ENCODE data around the gene PARM1.

Gene PARM1, protein sequence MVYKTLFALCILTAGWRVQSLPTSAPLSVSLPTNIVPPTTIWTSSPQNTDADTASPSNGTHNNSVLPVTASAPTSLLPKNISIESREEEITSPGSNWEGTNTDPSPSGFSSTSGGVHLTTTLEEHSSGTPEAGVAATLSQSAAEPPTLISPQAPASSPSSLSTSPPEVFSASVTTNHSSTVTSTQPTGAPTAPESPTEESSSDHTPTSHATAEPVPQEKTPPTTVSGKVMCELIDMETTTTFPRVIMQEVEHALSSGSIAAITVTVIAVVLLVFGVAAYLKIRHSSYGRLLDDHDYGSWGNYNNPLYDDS

DNA sequence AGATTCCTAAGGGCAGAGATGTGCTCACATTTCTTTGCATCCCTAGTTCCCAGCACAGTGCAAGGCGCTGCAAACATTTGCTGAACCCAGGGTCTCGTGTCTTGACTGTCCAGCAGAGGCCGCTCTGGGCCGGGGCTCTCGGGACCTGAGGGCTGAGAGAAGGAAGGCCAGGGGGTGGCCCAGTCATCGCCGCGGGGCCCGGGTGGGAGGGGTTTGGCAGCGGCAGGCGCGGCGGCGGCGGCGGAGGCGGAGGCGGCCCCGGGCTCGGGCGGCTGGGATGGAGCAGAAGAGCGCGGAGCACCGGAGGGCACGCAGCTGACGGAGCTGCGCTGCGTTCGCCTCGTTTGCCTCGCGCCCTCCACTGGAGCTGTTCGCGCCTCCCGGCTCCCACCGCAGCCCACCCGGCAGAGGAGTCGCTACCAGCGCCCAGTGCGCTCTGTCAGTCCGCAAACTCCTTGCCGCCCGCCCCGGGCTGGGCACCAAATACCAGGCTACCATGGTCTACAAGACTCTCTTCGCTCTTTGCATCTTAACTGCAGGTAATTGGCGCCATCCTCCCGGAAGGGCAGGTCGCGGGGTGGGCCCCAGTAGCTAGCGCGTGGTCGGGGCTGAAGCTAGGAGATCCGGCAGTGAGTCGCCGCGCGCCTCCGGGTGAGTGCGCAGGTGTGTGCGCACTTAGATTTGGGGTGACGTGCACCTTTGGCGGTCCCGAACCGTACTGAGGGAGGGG, at the start of gene PARM1:
Gene PARM1, plus strand, starts transcription at position 285 of the 730 bp plus-strand sequence. Its CDS starts 212 bp downstream, at position 497.
- DNase-seq (ENCODE audit: low read depth in 2 of 2): peak; percentile 15 to 25

DNA sequence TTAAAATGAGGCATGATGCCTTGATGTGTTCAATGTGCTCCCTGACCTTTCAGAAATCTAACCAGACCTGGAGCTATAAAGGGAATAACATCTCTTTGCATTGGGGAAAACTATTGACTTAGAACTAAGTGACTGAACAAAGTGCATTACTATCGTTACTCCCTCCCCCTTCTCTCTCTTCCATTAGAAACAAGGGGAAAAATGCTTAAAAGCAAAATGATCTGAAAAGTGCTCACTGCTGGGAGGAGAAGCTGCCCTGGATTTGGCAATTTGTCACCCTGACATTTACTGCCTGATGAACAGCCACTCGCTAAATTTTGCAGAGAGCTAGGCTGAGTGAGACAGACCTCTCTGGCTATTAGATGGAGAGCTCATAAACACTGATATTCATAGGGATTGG, 48.6 kb upstream of the PARM1 start:
- DNase-seq (ENCODE audit: low read depth in 2 of 2): no peak

DNA sequence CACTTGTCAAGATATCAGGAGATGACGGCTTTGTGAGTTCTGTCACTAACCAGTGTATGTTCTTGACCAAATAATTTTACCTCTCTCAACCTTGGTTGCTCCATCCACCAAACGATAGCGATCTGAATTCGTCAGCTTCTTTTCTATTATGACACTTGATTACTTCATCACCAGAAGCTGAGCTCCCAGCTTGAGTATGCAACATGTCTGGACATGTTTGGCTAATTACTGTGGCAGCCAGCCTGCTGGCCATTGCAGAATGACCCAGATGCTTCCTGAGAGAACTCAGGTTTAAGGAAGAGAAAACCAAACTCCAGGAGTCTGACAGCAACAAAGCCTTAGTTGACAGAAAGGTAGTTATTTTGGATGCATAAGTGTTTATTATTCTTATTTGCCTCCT, 46.4 kb upstream of the PARM1 start:
- no peak for DNase-seq (ENCODE audit: low read depth in 2 of 2)

DNA sequence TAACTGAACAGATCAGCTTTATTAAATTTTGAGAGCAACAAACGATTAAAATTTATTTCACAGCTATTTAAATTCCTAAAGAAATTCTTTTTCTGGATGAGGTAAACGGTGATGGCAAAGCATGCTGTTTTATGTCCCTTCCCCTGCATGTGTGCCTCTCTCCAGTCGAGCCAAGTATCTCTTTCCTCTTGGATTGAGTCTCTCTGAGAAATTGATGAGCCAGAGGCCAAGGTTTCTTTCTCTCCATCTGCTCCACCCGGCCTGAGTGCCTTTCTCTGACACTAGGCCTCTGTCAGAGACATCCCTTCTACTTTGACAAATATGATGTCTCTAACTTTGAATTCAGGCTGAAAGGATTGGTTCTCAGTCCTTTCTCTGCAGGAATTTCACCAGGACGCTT, 42.6 kb upstream of the PARM1 start:
- DNase-seq (ENCODE audit: low read depth in 2 of 2): no peak

DNA sequence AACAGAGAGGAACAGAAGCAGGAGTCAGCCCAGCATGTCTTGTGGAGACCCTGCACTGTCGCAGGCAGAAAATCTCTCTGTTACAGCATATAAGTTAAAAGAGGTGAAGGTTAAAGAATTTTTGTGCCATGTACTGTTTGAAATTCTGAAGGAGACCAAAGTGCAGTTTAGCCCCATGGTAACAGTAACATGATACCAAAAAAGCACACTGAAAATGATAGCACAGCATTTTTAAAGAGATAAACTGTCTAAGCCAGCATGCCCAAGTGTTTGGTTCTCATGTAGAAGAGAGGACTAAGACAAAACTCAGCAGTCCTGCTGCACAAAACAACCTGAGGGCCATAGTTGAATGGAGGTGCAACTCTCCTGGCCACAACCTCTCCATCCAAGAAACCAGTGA, 41.9 kb upstream of the PARM1 start:
- DNase-seq (ENCODE audit: low read depth in 2 of 2): no peak

DNA sequence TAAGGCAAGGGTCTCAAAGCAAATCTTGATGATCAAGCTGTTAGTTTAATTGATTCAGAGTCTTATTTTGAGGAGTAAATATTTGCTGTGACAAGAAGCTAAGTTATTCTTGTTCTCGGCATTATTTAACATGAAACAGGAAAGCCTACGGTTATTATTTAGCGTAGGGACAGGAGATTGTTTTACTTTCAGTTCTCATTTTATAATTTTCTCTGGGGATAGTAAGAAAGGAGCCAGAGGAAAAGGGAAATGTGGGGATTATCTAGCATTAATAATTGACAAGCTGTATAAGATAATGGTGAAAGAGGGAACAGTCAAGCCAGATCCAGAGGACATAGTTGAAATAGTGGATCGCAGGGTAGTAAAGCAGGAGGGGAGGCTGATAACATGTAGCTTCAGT, 39.7 kb upstream of the PARM1 start:
- no peak for DNase-seq (ENCODE audit: low read depth in 2 of 2)

DNA sequence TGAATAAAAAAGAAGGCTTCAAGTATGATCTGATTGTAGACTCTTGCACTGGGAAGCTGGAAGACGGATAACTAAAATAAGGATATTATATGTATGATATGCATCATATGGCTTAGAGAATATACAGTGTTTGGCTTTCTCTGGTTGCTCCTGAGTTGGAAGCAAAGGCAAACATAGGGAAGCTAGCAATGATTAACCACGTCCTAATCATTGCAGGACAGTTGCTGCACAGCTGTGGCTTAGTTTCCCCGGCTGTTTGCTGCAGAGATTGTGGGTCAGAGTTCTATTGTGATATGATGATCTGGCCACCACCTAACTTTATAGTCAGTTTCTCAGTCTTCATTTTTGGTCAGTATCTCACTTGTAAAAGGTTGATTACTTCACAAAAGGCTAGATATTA, 36.3 kb upstream of the PARM1 start:
- no peak for DNase-seq (ENCODE audit: low read depth in 2 of 2)

DNA sequence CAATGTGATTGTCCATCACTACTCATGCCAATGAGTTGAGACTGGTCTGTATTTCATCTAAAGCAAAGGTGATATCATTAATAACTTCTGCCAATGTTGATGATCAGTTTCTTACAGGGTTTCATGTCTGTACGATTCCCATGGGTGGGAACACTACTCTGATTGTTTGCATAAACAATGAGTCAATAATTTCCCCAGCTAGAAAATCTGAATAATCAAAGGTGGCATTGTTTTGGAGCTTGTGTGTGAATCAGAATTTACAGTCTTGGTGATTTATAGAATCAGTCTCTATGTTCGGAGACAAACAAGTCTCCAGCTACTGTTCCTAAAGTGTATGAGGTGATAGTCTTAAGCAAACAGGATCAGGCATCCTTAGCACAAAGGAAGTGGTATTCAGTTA, 35.5 kb upstream of the PARM1 start:
- DNase-seq (ENCODE audit: low read depth in 2 of 2): no peak

DNA sequence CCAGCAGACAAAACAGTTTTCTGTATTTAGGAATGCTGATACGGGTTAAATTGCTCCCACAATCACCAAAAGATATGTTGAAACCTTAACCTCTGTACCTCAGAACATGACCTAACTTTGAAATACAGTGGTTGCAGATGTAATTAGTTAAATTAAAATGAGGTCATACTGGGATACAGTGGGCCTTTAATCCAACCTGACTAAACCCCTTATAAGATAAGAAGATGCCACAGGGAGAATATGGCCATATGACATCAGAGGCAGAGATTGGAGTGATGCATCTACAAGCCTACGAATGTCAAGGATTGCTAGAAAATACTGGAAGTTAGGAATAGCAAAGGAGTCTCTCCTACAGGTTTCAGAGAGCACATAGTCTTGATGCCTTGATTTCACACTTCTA, 32.1 kb upstream of the PARM1 start:
- DNase-seq (ENCODE audit: low read depth in 2 of 2): no peak

DNA sequence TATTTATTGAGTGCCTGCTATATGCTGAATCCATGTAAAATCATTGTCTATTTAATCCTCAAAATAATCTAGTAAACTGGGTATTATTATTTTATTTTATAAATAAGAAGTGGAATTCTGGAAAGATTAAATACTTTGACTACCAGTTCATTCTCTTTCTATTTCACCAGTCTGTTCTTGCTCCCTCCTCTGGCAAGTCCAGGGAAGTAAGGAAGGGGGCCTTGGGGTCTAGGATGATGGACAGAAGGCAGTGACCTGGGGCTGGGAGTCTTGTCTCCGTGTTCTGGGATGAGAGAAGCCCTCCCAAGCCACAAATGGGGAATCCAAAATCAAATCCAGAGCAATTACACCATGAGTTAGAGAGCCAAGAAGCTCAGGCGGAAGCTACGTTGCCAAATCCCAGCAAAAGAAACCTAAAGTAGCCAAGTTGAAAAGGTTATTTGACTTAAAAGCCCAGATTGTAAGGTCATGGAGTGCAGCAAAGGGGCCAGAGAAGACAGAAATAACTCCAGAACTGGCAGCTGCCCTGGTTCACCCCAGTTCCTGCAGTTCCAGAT, 28.3 kb upstream of the PARM1 start:
- DNase-seq (ENCODE audit: low read depth in 2 of 2): no peak

DNA sequence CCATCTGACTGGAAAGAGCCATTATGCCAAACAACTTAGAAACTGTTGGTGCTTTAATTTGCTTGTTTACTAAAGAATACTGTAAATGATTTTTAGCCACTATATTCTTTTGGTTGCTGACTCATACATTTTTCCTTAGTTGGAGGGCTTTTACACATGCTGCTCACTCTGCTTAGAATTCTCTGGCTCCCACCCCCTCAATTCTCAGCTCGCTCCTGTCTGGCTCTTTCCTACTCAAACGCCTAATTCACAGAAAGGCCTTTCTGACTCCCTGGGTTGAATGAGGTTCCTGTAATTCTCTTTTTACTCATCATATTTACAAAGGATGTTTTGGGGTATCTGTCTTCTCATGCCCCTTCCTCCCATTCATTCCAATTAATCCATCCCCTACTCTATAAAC, 26.1 kb upstream of the PARM1 start:
- DNase-seq (ENCODE audit: low read depth in 2 of 2): no peak

DNA sequence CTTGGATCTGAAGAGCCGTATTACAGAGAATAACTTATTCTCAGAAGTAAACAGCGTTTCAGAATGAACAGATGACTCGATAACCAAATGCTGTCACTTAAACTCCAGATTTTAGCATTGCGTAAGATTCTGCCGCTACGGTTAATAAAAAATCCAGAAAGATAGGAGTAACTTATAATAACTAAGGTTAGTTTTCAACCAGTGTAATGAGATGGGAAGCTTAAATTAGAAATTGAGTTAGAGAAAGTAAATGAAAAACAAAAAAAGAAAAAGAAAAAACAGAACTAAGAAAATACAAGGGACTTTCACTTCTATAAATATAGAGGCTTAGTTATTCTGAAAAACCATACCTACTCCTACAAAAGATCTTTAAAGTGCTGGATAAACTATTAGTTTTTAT, 13.1 kb upstream of the PARM1 start:
- no peak for DNase-seq (ENCODE audit: low read depth in 2 of 2)

DNA sequence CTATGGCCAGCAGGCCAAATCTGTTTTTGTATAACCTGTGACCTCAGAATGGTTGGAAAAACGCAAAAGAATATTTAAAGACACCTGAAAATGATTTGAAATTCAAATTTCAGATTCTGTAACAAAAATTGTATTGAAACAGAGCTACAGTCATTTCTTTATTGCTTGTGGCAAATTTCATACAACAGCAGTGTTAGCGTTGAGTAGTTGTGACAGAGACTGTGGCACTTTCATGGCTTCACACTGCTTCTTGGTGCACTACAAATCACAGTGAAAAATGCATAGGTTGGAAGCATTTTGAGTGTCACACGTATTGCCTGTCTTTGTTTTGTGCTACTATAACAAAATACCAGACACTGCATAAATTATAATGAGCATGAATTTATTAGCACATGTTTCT, 12.2 kb upstream of the PARM1 start:
- DNase-seq (ENCODE audit: low read depth in 2 of 2): no peak

DNA sequence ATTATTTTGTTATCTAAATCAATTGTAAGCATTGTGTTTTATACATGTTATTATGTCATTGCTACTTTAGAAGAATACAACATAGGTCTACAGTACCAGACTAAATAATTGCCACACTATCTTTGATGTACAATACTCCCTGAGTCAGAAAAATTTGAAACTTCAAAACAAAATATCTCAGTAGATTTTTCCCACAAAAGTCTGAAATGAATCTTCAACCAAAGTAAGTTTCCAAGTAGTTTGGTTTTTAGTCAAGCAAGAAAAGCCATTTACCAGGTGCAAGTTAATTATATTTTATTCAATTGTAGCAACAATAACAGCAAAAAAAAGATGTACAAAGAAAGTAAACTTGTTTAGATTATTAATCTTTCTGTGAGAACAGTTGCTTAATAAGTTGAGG, 11.4 kb upstream of the PARM1 start:
- DNase-seq (ENCODE audit: low read depth in 2 of 2): no peak

DNA sequence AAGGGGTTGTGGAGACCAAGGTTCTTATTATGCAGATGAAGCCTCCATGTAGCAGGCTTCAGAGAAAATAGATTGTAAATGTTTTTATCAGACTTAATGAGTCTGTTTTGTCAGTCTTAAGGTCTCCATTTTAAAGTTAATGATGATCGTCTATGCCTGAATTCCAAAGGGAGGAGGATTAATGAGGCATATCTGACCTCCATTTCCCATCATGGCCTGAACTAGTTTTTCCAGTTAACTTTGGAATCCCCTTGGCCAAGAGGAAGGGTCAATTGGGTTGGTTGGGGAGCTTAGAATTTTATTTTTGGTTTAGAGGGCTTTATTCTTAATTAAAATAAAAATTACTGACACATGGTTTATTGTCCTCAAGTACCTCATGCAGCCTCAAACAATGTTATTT, 6.9 kb upstream of the PARM1 start:
- no peak for DNase-seq (ENCODE audit: low read depth in 2 of 2)

DNA sequence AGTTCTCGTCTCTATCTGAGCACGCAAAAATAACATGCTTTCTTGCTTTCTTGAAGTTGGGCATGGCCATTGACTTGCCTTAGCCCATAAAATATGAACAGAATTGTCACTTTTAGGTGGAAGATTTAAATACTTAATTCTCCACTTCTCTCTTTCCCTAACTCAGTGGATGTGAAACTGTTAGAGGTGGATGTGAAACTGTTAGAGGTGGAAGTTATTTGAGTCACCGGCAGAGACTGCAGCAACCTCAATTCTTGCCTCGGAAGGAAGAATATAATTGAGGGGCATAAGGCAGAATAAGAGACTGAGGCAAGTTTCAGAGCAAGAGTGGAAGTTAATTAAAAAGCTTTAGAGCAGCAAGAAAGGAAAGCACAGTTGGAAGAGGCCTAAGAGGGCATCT, 2.8 kb upstream of the PARM1 start:
- DNase-seq (ENCODE audit: low read depth in 2 of 2): no peak

DNA sequence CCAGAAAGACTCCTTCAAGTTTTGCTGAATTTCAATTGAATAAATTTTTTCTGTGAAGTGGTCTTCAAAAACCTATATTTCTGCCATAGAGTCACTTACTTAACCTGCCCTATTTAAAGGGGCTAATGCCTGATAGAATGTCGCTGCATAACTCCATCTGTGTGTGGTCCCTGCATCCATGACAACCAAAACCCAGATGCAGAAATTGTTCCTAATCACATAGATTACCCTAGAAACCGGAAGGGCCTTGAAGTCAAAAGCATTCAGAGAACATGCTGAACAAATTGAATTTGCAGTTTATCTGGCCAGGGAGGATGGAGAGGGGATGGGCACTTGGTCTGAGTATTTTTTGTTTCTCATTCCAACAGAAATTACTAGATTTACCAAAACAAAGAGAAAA, 1.5 kb upstream of the PARM1 start:
- DNase-seq (ENCODE audit: low read depth in 2 of 2): no peak

DNA sequence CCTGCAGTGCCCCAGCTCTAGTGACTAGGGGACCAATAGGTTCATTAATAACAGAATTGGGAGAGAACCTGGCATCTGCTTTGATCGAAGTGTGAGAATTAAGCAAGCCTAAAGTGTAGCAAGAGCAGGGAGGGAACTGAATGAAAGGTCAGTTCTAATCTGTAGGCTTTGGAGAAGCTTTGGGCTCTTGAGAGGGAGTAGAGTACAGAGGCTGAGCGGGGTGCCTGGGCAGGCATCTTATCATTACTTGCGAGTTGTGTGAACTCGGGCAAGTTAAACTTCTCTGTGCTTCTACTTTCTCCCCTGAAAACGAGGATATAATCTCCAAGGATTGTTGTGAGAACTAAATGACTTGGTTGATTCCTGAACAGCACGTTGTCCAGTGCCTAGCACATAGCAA, 906 bp upstream of the PARM1 start:
- DNase-seq (ENCODE audit: low read depth in 2 of 2): no peak

DNA sequence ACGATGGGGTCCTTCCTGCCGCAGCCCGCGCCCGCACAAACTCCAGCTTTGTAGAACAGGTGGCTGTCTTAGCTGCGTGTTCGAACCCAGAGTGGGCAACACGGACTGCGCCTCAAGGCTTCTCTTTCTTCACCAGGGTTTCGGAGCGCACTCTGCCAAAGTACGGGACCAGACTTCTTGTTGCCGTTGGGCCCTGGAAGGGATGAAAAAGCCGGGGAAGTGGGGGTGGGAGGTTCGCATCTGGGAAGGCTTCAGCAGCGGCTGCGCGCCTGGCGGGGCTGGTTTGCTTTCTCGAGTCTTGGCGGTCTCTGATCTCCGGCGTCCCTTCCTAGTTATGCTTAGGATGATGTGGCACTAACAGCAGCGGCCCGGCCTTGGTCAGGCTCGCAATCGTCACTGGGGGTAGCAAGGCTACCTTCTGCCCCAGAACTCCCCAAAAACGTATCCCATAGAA, 673 bp downstream of the PARM1 start:
- DNase-seq (ENCODE audit: low read depth in 2 of 2): no peak

DNA sequence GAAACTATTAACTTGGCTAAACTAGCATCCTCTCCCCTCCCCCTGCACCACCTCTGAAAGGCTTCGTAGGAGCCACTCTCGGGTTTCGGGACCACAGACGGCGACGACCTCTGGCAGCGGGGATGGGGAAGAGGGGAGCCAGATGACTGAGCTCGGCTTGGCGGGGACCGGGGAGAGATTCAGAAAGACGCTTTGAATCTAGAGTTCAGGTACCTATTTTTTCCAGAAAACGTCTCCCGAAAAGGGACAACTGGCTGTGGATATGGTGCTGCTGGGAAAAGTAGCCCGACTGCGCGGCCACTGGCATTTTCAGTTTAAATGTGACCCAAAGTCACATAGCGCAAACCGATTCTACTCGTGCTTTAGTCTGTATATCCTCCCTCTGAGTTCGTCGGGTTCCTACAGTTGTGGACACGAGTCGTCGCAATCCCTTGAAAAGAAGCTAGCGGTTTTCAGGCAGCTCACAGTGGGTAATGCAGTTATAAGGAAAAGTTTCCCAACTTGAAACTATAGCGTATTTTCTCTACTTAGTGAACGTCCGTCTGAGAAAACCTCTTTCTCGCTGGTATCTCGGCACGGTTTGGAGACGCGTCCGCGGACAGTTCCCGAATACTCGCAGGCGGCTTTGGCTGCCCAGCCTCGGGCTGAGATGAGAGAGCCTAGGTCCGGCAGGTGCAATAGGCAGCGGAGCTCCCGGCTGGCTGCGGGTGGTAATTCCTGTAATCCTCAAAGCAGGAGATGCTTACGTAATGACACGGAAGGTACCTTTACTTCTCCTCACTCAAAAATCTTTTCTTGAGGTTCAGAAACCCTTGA, 1.3 kb downstream of the PARM1 start:
- DNase-seq (ENCODE audit: low read depth in 2 of 2): no peak

DNA sequence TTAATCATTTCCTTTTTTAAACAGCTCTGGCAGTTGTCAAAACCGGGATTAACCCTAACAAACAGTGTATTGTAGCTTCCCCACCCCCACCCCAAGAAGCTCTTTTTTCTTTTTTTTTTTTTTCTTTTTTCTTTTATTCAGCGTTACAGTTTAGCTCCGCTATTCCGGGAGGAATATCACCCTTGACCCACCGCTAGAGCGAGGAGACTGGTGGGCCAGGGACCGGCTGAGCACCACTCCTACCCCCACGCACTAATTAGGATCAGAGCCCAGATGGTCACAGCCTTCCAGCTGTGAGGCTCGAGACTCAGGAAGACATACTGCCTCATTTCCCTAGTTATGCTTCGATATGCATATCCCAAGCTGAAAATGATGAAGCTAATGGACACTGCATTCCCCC, 2.0 kb downstream of the PARM1 start:
- DNase-seq (ENCODE audit: low read depth in 2 of 2): no peak

DNA sequence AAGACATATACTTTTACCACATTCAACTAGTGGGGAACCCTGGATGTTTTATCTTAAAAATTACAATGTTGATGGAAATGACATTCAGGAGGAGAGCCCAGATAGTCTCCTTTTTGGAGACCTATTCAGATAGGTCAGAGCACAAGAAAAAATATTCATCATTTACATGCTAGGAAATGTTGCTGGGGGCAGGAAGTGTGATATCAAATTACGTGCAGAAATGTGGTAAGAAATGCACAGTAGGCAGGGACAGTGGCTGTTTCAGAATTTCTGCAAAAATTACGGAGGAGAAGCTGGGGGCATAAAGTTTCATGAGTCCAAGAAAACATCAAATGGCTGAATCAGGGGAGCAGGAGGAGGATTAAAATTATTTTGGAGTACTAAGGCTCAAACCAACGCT, 8.2 kb downstream of the PARM1 start:
- no peak for DNase-seq (ENCODE audit: low read depth in 2 of 2)

Data from fibroblast of skin of left biceps (primary cell).